ENCODE measurements around the gene FAP.

The FAP gene

DNA sequence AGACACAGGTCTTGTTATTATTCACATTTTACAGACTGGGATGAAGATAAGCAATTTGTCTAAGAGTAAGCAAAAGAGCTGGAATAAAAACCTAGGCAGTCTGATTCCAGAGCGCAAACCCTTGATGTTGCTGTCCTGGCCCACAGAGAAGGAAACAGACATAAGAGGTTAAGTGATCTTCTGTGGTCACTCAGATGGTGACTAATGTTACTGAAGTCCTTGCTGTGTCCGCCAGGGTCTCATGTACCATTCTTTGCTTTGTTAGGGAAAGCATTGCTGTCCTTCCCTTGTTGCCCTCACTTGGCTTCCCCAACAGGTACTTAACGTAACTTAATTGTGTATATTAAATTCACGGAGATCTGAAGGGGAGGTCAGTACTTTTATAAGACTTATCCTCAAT lies 14.9 kb upstream of the FAP start:
- no peak for DNase-seq (ENCODE audit: low read depth in 1 of 2, low spot score in 1 of 2)
- in situ Hi-C loops (cut with HindIII; ENCODE audit: low pct_unique_long_range_greater_than_20kb, low sequenced_read_pairs): no loop called here
- TF ChIP-seq JUND (IDR thresholded peaks at IDR 0.05; ENCODE audit: low read depth): no peak

- in situ Hi-C loops (cut with HindIII; ENCODE audit: low pct_unique_long_range_greater_than_20kb, low sequenced_read_pairs): no loop called here
- no peak for DNase-seq (ENCODE audit: low read depth in 1 of 2, low spot score in 1 of 2)
- no peak for TF ChIP-seq JUND (IDR thresholded peaks at IDR 0.05; ENCODE audit: low read depth)
These were observed 14.2 kb upstream of the FAP start for GRCh38 chr2:162257425-162257824.

- no peak for DNase-seq (ENCODE audit: low read depth in 1 of 2, low spot score in 1 of 2)
These were observed 13.3 kb upstream of the FAP start for GRCh38 chr2:162256591-162256991.

DNA sequence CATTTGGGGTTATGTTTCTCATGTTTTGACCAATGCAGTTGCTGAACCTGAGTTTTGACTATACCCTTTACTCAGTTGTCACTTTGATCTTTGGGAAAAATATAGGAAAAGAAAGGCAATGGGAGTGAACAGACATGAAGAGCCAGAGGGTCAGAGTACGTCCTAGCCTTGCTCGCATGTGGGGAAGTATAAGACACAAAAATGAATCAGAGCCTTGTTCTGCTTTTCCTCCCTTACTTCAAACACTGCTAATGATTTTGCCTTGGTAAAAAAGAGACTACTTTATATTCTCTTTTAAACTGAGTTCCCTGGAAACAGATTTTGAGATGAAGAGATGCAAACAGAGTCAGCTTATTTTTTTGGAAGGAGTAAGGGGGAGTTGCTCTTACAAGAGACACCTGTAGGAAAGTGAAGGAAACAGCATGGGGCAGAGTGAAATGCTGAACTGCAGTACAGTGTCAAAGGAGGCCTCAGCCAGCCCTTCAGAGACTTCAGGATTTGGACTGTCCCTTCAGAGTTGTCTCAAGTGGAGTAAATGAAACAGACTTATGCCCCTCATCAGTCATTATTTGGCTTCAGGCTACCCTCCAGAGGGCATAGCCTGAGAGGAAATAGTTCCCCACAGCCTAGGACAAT lies 11.1 kb upstream of the FAP start:
- no peak for TF ChIP-seq JUND (IDR thresholded peaks at IDR 0.05; ENCODE audit: low read depth)
- in situ Hi-C loops (cut with HindIII; ENCODE audit: low pct_unique_long_range_greater_than_20kb, low sequenced_read_pairs): no loop called here
- no peak for DNase-seq (ENCODE audit: low read depth in 1 of 2, low spot score in 1 of 2)

More at GRCh38 chr2:162256591-162256991, 13.3 kb upstream of the FAP start:
- in situ Hi-C loops (cut with HindIII; ENCODE audit: low pct_unique_long_range_greater_than_20kb, low sequenced_read_pairs): no loop called here
- no peak for TF ChIP-seq JUND (IDR thresholded peaks at IDR 0.05; ENCODE audit: low read depth)

GRCh38 chr2:162253435-162253834 lies 10.2 kb upstream of the FAP start:
- in situ Hi-C loops (cut with HindIII; ENCODE audit: low pct_unique_long_range_greater_than_20kb, low sequenced_read_pairs): no loop called here
- no peak for DNase-seq (ENCODE audit: low read depth in 1 of 2, low spot score in 1 of 2)
- no peak for TF ChIP-seq JUND (IDR thresholded peaks at IDR 0.05; ENCODE audit: low read depth)

DNA sequence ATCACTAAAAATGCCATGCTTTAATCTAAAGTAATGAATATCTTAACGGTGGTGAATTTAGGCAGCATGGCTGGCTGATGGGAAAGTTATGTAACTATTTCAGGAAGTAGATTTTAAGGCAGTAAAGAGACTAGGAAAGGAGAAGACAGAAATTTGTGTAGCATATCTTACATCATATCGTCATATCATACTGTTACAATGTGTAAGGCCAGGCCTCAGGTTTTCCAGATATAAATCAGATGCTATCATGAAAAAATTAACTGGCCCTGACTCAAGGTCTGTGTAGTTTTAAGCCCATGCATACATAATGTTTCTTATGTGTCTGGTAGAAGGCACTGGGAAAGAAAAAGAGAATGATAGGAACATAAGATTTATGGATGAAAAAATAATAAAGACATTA lies 8.9 kb upstream of the FAP start:
- in situ Hi-C loops (cut with HindIII; ENCODE audit: low pct_unique_long_range_greater_than_20kb, low sequenced_read_pairs): no loop called here
- DNase-seq (ENCODE audit: low read depth in 1 of 2, low spot score in 1 of 2): no peak
- no peak for TF ChIP-seq JUND (IDR thresholded peaks at IDR 0.05; ENCODE audit: low read depth)

DNA sequence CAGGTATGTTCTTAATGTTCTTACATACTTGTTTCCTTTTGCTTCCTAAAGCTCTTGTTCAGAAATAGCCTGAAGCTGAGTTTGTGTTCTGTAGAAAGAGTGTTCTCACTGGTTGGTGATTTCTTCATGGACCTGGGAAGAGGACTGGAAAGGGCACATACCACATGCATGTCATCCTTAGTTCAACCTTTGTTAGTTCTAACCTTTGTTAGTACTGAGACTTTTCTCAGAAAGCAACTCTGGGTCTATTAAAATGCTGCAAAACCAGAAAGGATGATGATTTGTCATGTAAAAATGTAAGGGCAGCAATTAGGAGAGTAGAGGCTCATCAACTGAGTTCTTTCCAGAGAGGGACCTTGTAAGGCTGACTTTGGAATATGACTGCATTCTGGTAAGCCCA lies 2.5 kb upstream of the FAP start:
- no peak for TF ChIP-seq JUND (IDR thresholded peaks at IDR 0.05; ENCODE audit: low read depth)
- in situ Hi-C loops (cut with HindIII; ENCODE audit: low pct_unique_long_range_greater_than_20kb, low sequenced_read_pairs): no loop called here
- DNase-seq (ENCODE audit: low read depth in 1 of 2, low spot score in 1 of 2): peak in 1 of 2 experiments; percentile 72

- in situ Hi-C loops (cut with HindIII; ENCODE audit: low pct_unique_long_range_greater_than_20kb, low sequenced_read_pairs): no loop called here
- no peak for DNase-seq (ENCODE audit: low read depth in 1 of 2, low spot score in 1 of 2)
- TF ChIP-seq JUND (IDR thresholded peaks at IDR 0.05; ENCODE audit: low read depth): no peak
These were observed 1.8 kb upstream of the FAP start for GRCh38 chr2:162245061-162245460.

- TF ChIP-seq JUND (IDR thresholded peaks at IDR 0.05; ENCODE audit: low read depth): no peak
- no peak for DNase-seq (ENCODE audit: low read depth in 1 of 2, low spot score in 1 of 2)
- in situ Hi-C loops (cut with HindIII; ENCODE audit: low pct_unique_long_range_greater_than_20kb, low sequenced_read_pairs): no loop called here
These were observed 1.3 kb upstream of the FAP start for GRCh38 chr2:162244541-162245031.

GRCh38 chr2:162243715-162244114 lies 470 bp upstream of the FAP start:
- no peak for DNase-seq (ENCODE audit: low read depth in 1 of 2, low spot score in 1 of 2)
- in situ Hi-C loops (cut with HindIII; ENCODE audit: low pct_unique_long_range_greater_than_20kb, low sequenced_read_pairs): no loop called here
- TF ChIP-seq JUND (IDR thresholded peaks at IDR 0.05; ENCODE audit: low read depth): no peak

DNA sequence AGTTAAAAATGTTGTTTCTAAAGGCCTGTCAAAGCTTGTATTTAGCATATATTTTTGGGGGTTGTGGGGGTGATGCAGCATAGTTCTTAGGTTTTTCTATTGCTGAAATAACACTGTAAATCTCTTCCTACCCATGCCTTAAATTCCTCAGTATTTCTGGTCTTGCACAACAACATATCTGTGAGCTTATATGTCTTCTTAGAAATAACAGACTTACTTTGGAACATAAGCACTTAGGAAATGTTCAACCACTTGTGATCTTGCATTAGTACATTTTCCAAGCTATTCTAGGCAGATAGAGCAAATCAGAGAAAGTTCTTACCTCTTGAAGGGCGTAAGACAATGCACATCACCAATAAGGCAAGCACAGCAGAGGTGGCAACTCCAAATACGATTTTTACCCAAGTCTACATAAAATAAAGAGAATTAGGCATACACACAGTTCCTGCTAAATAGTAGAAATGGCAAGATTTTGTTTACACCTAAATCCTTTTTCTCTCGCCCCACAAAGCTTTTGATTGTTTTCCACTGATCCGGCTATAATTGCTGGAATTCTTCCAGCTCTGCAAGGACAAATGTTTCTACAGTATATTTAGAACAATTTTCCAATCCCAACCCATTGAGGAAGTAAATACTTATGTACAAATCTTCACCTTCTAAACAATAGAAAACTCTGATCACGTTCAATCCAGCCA lies 512 bp downstream of the FAP start:
- DNase-seq (ENCODE audit: low read depth in 1 of 2, low spot score in 1 of 2): no peak
- in situ Hi-C loops (cut with HindIII; ENCODE audit: low pct_unique_long_range_greater_than_20kb, low sequenced_read_pairs): no loop called here
- TF ChIP-seq JUND (IDR thresholded peaks at IDR 0.05; ENCODE audit: low read depth): no peak

GRCh38 chr2:162241571-162241970 lies 1.7 kb downstream of the FAP start:
- DNase-seq (ENCODE audit: low read depth in 1 of 2, low spot score in 1 of 2): no peak
- in situ Hi-C loops (cut with HindIII; ENCODE audit: low pct_unique_long_range_greater_than_20kb, low sequenced_read_pairs): no loop called here
- TF ChIP-seq JUND (IDR thresholded peaks at IDR 0.05; ENCODE audit: low read depth): no peak

- no peak for TF ChIP-seq JUND (IDR thresholded peaks at IDR 0.05; ENCODE audit: low read depth)
- no peak for DNase-seq (ENCODE audit: low read depth in 1 of 2, low spot score in 1 of 2)
- in situ Hi-C loops (cut with HindIII; ENCODE audit: low pct_unique_long_range_greater_than_20kb, low sequenced_read_pairs): no loop called here
These were observed 8.4 kb downstream of the FAP start for GRCh38 chr2:162234620-162235462.
